Fibroblast of villous mesenchyme (primary cell): ENCODE data around the gene CDH23. TPM values are rescaled to one million over a fixed set of nuclear protein-coding genes. Genes with fewer than 3 reads are reported as not detected.
A peak's percentile ranks its signal among the peaks of the same experiment; 100 is the strongest.

Experiments
- DNase-seq: peaks from one replicate; pipeline ENCODE4 v3.0.0-alpha.2; 2010; ENCODE audit warnings: low read depth
- H3K4me3 ChIP-seq: 2 replicates; pipeline ENCODE4 v1.5.1; 2011; ENCODE audit warnings: low read depth, mild to moderate bottlenecking, low read length
- total RNA-seq: library from RNA; depleted of rRNA; stranded (reverse); fragments of >200 nt; gene quantifications from 2 replicates; pipeline ENCODE4 v1.2.3, GENCODE V29; 2012
- TF ChIP-seq, protein P1 (sequence below): IDR thresholded peaks from 2 replicates; pipeline ENCODE4 v1.5.1; 2012; ENCODE audit warnings: low read depth, mild to moderate bottlenecking, low read length; ENCODE audit not compliant: insufficient read depth

CDH23 gene
- total RNA-seq, 1 donor = under 0.01 TPM

DNA sequence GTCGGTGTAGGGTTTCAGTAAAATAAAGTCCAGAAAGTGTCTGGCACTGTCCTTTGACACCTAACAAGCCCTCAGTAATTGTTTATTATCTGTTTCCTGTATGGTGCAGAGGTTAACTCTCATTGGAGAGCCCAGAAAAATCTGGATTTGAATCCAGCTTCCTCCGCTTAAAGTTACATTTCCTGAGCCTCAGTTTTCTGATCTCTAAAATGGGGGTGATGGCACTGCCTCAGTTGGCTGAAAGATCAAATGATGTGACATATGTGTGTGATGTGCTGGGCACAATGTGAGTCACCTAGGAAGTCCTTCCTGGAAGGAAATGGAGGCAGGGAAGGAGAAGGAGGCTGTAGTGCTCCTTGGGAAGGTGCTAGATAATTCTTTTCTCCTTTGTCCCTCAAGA lies 14.7 kb upstream of the CDH23 start:
- TF ChIP-seq, protein P1, sequence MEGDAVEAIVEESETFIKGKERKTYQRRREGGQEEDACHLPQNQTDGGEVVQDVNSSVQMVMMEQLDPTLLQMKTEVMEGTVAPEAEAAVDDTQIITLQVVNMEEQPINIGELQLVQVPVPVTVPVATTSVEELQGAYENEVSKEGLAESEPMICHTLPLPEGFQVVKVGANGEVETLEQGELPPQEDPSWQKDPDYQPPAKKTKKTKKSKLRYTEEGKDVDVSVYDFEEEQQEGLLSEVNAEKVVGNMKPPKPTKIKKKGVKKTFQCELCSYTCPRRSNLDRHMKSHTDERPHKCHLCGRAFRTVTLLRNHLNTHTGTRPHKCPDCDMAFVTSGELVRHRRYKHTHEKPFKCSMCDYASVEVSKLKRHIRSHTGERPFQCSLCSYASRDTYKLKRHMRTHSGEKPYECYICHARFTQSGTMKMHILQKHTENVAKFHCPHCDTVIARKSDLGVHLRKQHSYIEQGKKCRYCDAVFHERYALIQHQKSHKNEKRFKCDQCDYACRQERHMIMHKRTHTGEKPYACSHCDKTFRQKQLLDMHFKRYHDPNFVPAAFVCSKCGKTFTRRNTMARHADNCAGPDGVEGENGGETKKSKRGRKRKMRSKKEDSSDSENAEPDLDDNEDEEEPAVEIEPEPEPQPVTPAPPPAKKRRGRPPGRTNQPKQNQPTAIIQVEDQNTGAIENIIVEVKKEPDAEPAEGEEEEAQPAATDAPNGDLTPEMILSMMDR = no peak
- DNase-seq = no peak
- H3K4me3 ChIP-seq = no peak overlapping the region

DNA sequence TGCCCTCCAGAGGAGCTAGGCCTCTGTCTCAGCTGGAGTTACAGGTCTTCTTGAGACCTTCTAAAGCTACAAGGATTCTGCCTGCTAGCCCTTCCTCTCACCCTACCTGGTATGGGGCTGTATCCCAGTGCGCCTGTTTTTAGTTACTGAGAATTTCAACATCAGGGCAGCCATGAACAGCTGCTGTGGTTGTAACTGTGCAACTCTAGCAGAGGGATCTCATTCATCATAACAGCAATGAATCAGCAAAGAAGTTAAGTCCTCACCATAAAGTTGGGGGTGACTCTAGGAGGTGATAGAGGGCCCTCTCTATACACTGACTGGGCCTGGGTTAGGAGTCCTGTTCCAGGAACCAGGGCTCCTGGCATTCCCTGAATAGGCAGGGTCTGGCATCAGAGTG lies 14.0 kb upstream of the CDH23 start:
- H3K4me3 ChIP-seq = no peak overlapping the region
- DNase-seq = peak; percentile 19
- TF ChIP-seq, protein P1 = no peak

DNA sequence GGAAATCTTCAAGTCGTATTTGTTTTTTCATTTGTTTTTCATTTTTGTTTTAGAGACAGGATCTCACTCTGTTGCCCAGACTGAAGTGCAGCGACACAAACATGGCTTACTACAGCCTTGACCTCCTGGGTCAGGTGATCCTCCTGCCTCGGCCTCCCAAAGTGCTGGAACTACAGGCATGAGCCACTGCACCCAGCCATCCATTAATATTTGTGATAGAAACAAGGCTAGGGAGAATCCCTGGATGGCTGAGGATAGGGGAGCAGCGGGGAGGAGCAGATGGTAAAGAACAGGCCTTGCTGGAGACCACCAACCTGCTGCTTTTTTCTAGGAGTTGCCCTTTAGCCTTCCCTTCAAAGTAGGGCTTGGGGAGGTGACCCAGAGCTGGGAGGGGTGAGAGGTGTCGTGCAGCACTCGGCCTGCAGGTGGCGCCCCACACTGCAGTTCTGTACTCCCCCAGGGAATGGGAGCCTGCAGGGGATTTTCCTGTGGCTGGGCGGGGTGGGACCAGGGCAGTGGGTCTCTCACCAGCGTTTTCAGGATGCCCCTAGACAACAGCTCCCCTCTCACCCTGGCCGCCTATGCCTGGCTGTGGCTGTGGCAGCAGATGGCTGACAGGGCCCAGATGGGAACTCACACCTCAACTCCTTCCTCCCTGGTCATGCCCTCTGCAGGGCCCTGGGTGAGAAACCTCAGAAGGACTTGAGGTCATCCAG lies 12.6 kb upstream of the CDH23 start:
- no peak overlapping the region for H3K4me3 ChIP-seq
- DNase-seq = peak; percentile 33
- TF ChIP-seq, protein P1 = peak; percentile 93

DNA sequence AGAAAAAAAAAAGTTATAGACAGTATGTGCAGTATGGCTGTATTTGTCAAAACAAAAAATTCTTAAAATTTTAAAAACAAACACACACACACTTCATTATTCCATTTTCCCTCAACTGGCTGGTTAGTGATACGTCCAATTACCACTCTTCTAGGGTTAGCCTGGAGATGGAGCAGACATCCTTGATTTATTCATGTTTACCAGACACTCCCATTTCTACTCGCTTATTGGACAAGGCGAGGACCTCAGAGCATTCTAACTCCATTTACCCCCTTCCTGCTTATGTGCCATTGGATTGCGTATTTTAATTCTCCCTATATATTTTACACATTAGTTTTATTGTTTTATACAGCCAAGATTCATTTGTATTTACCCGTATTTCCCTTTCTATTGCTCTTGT lies 8.5 kb upstream of the CDH23 start:
- TF ChIP-seq, protein P1 = no peak

DNA sequence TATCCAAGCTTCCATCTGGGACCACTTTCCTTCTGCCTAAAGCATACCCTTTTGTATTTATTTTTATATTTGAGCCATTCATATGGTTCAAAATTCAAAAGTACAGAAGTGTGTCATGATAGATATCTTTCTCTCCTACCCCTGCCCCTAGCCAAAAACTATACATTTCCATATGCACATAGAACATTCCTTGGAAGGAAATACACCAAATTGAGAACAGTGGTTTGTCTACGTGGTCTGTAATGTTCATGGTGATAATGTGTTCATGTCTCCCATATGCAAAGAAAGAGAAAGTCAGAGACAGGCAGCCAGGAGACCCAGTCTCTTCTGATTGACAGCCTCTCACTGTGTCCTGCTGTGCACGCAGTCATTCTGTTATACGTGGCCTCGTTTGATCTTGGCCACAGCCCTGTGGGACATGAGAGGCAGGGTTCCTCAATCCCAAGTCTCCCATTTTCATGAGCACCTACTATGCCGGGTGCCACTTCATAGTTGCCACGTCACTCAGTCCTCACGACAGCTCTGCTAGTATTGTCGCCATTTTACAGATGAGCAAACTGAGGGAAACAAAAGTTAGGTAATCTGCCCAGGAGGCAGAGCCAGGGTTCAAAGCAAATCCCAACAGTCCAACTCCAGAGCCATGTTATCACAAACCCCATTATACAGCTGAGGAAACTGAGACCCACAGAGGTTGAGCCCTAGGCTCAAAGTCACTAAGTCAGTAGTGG lies 8.0 kb upstream of the CDH23 start:
- DNase-seq = no peak
- H3K4me3 ChIP-seq = no peak overlapping the region
- TF ChIP-seq, protein P1 = no peak

More for the DNA sequence above, 8.5 kb upstream of the CDH23 start:
- no peak overlapping the region for H3K4me3 ChIP-seq
- DNase-seq = no peak

DNA sequence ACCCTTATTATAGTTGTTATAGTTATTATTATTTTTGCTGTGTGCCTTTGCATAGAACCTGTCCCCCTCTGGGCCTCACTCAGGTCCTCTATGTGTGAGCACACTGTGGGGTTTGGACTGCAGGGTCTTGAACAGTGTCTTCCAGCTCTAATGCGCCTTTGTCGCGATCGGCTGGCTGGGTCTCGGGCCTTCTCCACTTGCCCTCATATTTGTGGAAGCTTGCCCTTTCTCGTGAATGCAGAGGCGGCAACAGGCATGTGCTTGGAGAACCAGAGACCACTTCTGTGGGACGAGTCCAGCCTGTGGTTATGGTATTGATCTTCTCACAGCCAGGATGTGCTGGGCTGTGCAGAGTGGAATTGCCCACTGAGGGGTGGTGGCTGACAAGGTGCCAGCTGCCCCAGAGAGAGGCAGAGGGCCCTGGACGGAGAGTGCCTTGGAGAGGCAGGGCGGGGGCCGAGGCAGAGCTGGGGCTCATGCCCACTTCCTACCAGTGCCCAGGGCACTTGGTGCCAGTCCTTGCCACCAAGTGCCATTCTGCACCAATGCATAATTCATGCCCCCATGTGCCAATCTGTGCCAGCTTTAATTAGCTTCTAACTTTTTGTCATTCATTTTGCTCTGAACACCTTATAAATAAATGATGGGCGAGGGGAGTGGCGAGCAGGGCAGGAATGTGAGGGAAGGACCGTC lies 6.8 kb upstream of the CDH23 start:
- TF ChIP-seq, protein P1 = no peak
- H3K4me3 ChIP-seq = no peak overlapping the region
- no peak for DNase-seq
